Endothelial cell of umbilical vein (primary cell): Measurements from ENCODE around the gene RYR1. TPM values are rescaled to one million over a fixed set of nuclear protein-coding genes. Genes with fewer than 3 reads are reported as not detected.

Source experiments
- BruUV-seq: library from RNA; stranded (reverse); fragments of 400-500 nt; replicated peaks from 2 replicates; lab custom pipeline; 2021; lab: Mats Ljungman, UMichigan
- CTCF ChIA-PET: fragments of 300-600, 350-600 bp; sonication (Branson Sonifier 250); formaldehyde crosslinking; loops from one replicate; lab custom pipeline; 2021; ENCODE audit warnings: antibody characterized with exemption, inconsistent platforms; lab: Charles Lee
- POLR2A ChIA-PET: fragments of 300-600, 350-600 bp; sonication (Branson Sonifier 250); formaldehyde crosslinking; loops from one replicate; lab custom pipeline; 2021; ENCODE audit warnings: antibody characterized with exemption, inconsistent platforms; lab: Charles Lee
- DNase-seq: peaks from one replicate; pipeline ENCODE4 v3.0.0-alpha.2; 2011; ENCODE audit warnings: low read depth, low spot score
- FAIRE-seq: peaks from 2 replicates; lab custom pipeline; 2011; peaks lifted over from hg19 to GRCh38; lab: Jason Lieb, UNC
- H2AFZ ChIP-seq: 2 replicates; pipeline ENCODE4 v1.6.0; 2012; ENCODE audit warnings: low read depth, low read length, control low read depth, inconsistent platforms
- H3K27ac ChIP-seq: 2 replicates; pipeline ENCODE4 v1.5.1; 2011; ENCODE audit warnings: low read depth, mild to moderate bottlenecking, control low read depth, low read length, moderate library complexity; ENCODE audit not compliant: insufficient read depth
- H3K27me3 ChIP-seq, 2 experiments: 2 replicates each; pipeline versions ENCODE4 v1.6.0 to v1.6.1; 2011; ENCODE audit warnings: low read length in 2 of 2, mixed read lengths in 1 of 2; ENCODE audit not compliant: control insufficient read depth in 2 of 2, insufficient read depth in 2 of 2
- H3K36me3 ChIP-seq, 2 experiments: 2 replicates in 1 of 2; 3 replicates in 1 of 2; pipeline ENCODE4 v1.5.1; 2011; ENCODE audit warnings: low read length in 2 of 2, mild to moderate bottlenecking in 1 of 2, moderate library complexity in 1 of 2; ENCODE audit not compliant: control insufficient read depth in 2 of 2, insufficient read depth in 2 of 2; ENCODE audit errors: extremely low read depth in 1 of 2
- H3K4me1 ChIP-seq: 3 replicates; pipeline ENCODE4 v1.5.1; 2011; ENCODE audit warnings: mild to moderate bottlenecking, low read length; ENCODE audit not compliant: control insufficient read depth, insufficient read depth; ENCODE audit errors: extremely low read depth
- H3K4me2 ChIP-seq: 2 replicates; pipeline ENCODE4 v1.6.1; 2011; ENCODE audit warnings: low read length, control low read depth, mixed read lengths; ENCODE audit not compliant: insufficient read depth
- H3K4me3 ChIP-seq, 3 experiments: fragments of 200-600 bp in 1 of 3; sonication (generic), shearing (Covaris generic) in 1 of 3; replicated peaks in 1 of 3; 2 replicates each; pipeline ENCODE4 v1.5.1; 2011 to 2016; ENCODE audit warnings: control low read depth in 3 of 3, low read length in 3 of 3, mild to moderate bottlenecking in 2 of 3, inconsistent platforms in 1 of 3, low read depth in 1 of 3, moderate library complexity in 1 of 3; ENCODE audit not compliant: insufficient read depth in 1 of 3
- H3K79me2 ChIP-seq: 2 replicates; pipeline ENCODE4 v1.6.0; 2012; ENCODE audit warnings: low read length, inconsistent platforms; ENCODE audit not compliant: control insufficient read depth, insufficient read depth
- H3K9ac ChIP-seq: replicated peaks from 2 replicates; pipeline ENCODE3; 2011; ENCODE audit warnings: low read length, control low read depth; ENCODE audit not compliant: insufficient read depth; ENCODE audit errors: extremely low read depth
- H3K9me1 ChIP-seq: replicated peaks from 3 replicates; pipeline ENCODE4 v1.6.0; 2011; ENCODE audit warnings: mild to moderate bottlenecking, low read length; ENCODE audit not compliant: control insufficient read depth, insufficient read depth; ENCODE audit errors: extremely low read depth
- H3K9me3 ChIP-seq: replicated peaks from 2 replicates; pipeline ENCODE4 v1.5.1; 2012; ENCODE audit warnings: low read length, inconsistent platforms; ENCODE audit not compliant: control insufficient read depth, insufficient read depth
- H4K20me1 ChIP-seq: replicated peaks from 2 replicates; pipeline ENCODE3; 2011; ENCODE audit warnings: mild to moderate bottlenecking, low read length; ENCODE audit not compliant: control insufficient read depth, insufficient read depth; ENCODE audit errors: extremely low read depth
- CTCF ChIP-seq, 2 donors: IDR thresholded peaks; 1 replicate in 1 of 2; 2 replicates in 1 of 2; pipeline ENCODE4 v1.5.1; 2011; ENCODE audit warnings: low read length in 2 of 2, mild to moderate bottlenecking in 2 of 2, moderate library complexity in 2 of 2, control low read depth in 1 of 2, inconsistent platforms in 1 of 2, low read depth in 1 of 2; ENCODE audit not compliant: insufficient read depth in 1 of 2; ENCODE audit errors: extremely low read depth in 1 of 2
- EZH2 ChIP-seq: IDR thresholded peaks from 2 replicates; pipeline ENCODE4 v1.6.1; 2012; ENCODE audit warnings: borderline replicate concordance, low read depth, mild to moderate bottlenecking, moderate library complexity, low read length, inconsistent platforms; ENCODE audit not compliant: severe bottlenecking
- FOS ChIP-seq: IDR thresholded peaks from 2 replicates; pipeline ENCODE4 v1.6.1; 2011; ENCODE audit warnings: mild to moderate bottlenecking, low read length, moderate library complexity, borderline replicate concordance; ENCODE audit not compliant: insufficient read depth
- GATA2 ChIP-seq: IDR thresholded peaks from 2 replicates; pipeline ENCODE4 v1.7.0; 2011; ENCODE audit warnings: low read depth, mild to moderate bottlenecking, moderate library complexity, mixed read lengths, low read length; ENCODE audit not compliant: insufficient read length, insufficient read depth
- JUN ChIP-seq: IDR thresholded peaks from 2 replicates; pipeline ENCODE4 v1.6.1; 2011; ENCODE audit warnings: borderline replicate concordance, low read depth; ENCODE audit not compliant: insufficient read length, insufficient read depth
- MYC ChIP-seq: IDR thresholded peaks from one replicate; pipeline ENCODE4 v1.6.1; 2011; ENCODE audit warnings: mild to moderate bottlenecking, low read depth, low read length
- POLR2A ChIP-seq: IDR thresholded peaks from 2 replicates; pipeline ENCODE4 v1.6.1; 2012; ENCODE audit warnings: low read depth, mild to moderate bottlenecking, control low read depth, low read length
- POLR2AphosphoS5 ChIP-seq: IDR thresholded peaks from 2 replicates; pipeline ENCODE4 v1.6.1; 2012; ENCODE audit warnings: low read depth, mild to moderate bottlenecking, control low read depth, low read length, moderate library complexity; ENCODE audit not compliant: insufficient read depth
- dilution Hi-C: fragments of 300-500 bp; cut with MboI; formaldehyde crosslinking; loops from one replicate; pipeline ENCODE4 v1.15.0; 2019; ENCODE audit warnings: low sequenced_read_pairs; ENCODE audit not compliant: extremely low pct_ligation_motif_present
- intact Hi-C: fragments of 100-400 bp; cut with micrococcal nuclease; formaldehyde crosslinking; loops from one replicate; pipeline ENCODE4 v1.10.0; 2022
- polyA plus RNA-seq, 4 experiments: library from polyadenylated mRNA; depleted of rRNA in 3 of 4; stranded (reverse) in 3 of 4; unstranded in 1 of 4; fragments of >200 nt; gene quantifications; 2 replicates each; pipeline versions ENCODE4 v1.2.1 to v1.2.3, GENCODE V29; 2011 to 2012; ENCODE audit warnings: missing spikeins in 1 of 4
- total RNA-seq: library from RNA; stranded (reverse); gene quantifications from 2 replicates; pipeline ENCODE4 v1.2.3, GENCODE V29; 2021
- TF ChIP-seq, protein P1 (sequence below): IDR thresholded peaks from 2 replicates; pipeline ENCODE4 v1.6.1; 2011; ENCODE audit not compliant: insufficient read depth, insufficient read length

RYR1 gene
- total and polyA plus RNA-seq, 2 donors (not counting 3 experiments of a cell fraction or from before 2014, with no cell fraction given), result under 0.01 to 0.02 TPM

GRCh38 chr19:38482496-38482895, 49.0 kb downstream of the RYR1 start:
- Histone ChIP-seq H3K9ac (no peak overlapping the region), H3K27ac (no peak overlapping the region), H3K9me1 (no peaks in the 10 kb centered on the region), H3K9me3 (no peaks in the 10 kb centered on the region), H2AFZ (no peak overlapping the region), H4K20me1 (no peaks in the 10 kb centered on the region), H3K4me1 (no peaks in the 10 kb centered on the region), H3K27me3 (no peaks in the 10 kb centered on the region), H3K36me3 (no peaks in the 10 kb centered on the region), H3K4me3 (no peak overlapping the region), H3K4me2 (no peak overlapping the region), H3K79me2 (no peaks in the 10 kb centered on the region)
- DNase-seq, result no peak
- POLR2A ChIA-PET, result no interaction called here
- dilution Hi-C loops, result no loop called here
- CTCF ChIA-PET, result no interaction called here
- TF ChIP-seq GATA2 (no peak), CTCF (IDR thresholded peaks at IDR 0.05; ENCODE audit: extremely low read depth in 1 of 2, insufficient read depth in 1 of 2, low read depth in 1 of 2, low read length in 2 of 2) (no peak), MYC (no peak), EZH2 (no peak), JUN (no peak), FOS (no peak), POLR2AphosphoS5 (no peak), POLR2A (no peak)
- TF ChIP-seq, protein P1, sequence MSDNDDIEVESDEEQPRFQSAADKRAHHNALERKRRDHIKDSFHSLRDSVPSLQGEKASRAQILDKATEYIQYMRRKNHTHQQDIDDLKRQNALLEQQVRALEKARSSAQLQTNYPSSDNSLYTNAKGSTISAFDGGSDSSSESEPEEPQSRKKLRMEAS, result no peak
- no peak for FAIRE-seq
- intact Hi-C loops, result no loop called here
- BruUV-seq, result no TSS peak
